A172 (cell line): ENCODE results near the gene NPIPB8. TPM values are rescaled to one million over a fixed set of nuclear protein-coding genes. Genes with fewer than 3 reads are reported as not detected.
"Not testable (repeated sequence)": the region's sequence is repeated elsewhere in the genome, so short reads cannot be mapped to it uniquely, and the experiment has no call there.

Source experiments
- DNase-seq: peaks from one replicate; pipeline ENCODE4 v3.0.0-alpha.2; 2015; ENCODE audit warnings: low spot score
- total RNA-seq: library from RNA; depleted of rRNA; stranded (reverse); fragments of >200 nt; shearing (Covaris generic); gene quantifications from 2 replicates; pipeline ENCODE4 v1.2.3, GENCODE V29; 2014; rRNA removed

The NPIPB8 gene
- total RNA-seq, 1 experiment from 2014 or later = not detected

- no peak for DNase-seq
Measured at GRCh38 chr16:28623172-28623711, 14.6 kb upstream of the NPIPB8 start.

- not testable (repeated sequence) for DNase-seq
Measured at GRCh38 chr16:28630905-28631304, 7.0 kb upstream of the NPIPB8 start.

- peak; percentile 93 for DNase-seq
Measured at GRCh38 chr16:28636093-28636823, 1.6 kb upstream of the NPIPB8 start.

GRCh38 chr16:28638359-28638758 lies 494 bp downstream of the NPIPB8 start:
- DNase-seq = not testable (repeated sequence)

- DNase-seq = not testable (repeated sequence)
Measured at GRCh38 chr16:28639959-28640358, 2.1 kb downstream of the NPIPB8 start.

GRCh38 chr16:28666264-28666663 lies 28.4 kb downstream of the NPIPB8 start:
- DNase-seq = not testable (repeated sequence)

- DNase-seq = not testable (repeated sequence)
Measured at GRCh38 chr16:28667480-28667879, 29.6 kb downstream of the NPIPB8 start.

- not testable (repeated sequence) for DNase-seq
Measured at GRCh38 chr16:28668199-28668598, 30.3 kb downstream of the NPIPB8 start.

GRCh38 chr16:28688327-28688952 lies 50.6 kb downstream of the NPIPB8 start:
- not testable (repeated sequence) for DNase-seq

- DNase-seq = not testable (repeated sequence)
Measured at GRCh38 chr16:28689425-28689824, 51.6 kb downstream of the NPIPB8 start.

GRCh38 chr16:28691722-28692121 lies 53.9 kb downstream of the NPIPB8 start:
- DNase-seq = not testable (repeated sequence)

- not testable (repeated sequence) for DNase-seq
Measured at GRCh38 chr16:28693257-28693950, 55.5 kb downstream of the NPIPB8 start.

- DNase-seq = not testable (repeated sequence)
Measured at GRCh38 chr16:28699792-28700191, 61.9 kb downstream of the NPIPB8 start.

GRCh38 chr16:28700349-28700748 lies 62.5 kb downstream of the NPIPB8 start:
- not testable (repeated sequence) for DNase-seq

- not testable (repeated sequence) for DNase-seq
Measured at GRCh38 chr16:28701384-28701783, 63.5 kb downstream of the NPIPB8 start.

- not testable (repeated sequence) for DNase-seq
Measured at GRCh38 chr16:28704246-28704645, 66.4 kb downstream of the NPIPB8 start.

Other genes starting within 250 kb of the NPIPB8 start
- gene EIF3CL, start 234.2 kb upstream of the NPIPB8 start, total RNA-seq = 28.3 and 70.4 TPM in 2 replicates
- gene NPIPB7, start 165.7 kb upstream of the NPIPB8 start, total RNA-seq = not detected in 2 replicates
- gene CLN3, start 146.0 kb upstream of the NPIPB8 start, total RNA-seq = 23.7 and 27.0 TPM in 2 replicates
- gene APOBR, start 143.4 kb upstream of the NPIPB8 start, total RNA-seq = not detected in 2 replicates
- not detected in 2 replicates for gene IL27, start 131.2 kb upstream of the NPIPB8 start, total RNA-seq
- gene NUPR1, start 99.1 kb upstream of the NPIPB8 start, total RNA-seq = 12.8 and 72.5 TPM in 2 replicates
- 24.3 and 26.7 TPM in 2 replicates for gene SGF29, start 84.1 kb upstream of the NPIPB8 start, total RNA-seq
- gene SULT1A2, start 41.0 kb upstream of the NPIPB8 start, total RNA-seq = 0.17 and 0.21 TPM in 2 replicates
- gene SULT1A1, start 28.0 kb upstream of the NPIPB8 start, total RNA-seq = 94.4 and 111 TPM in 2 replicates
- 84.7 and 109 TPM in 2 replicates for gene EIF3C, start 73.4 kb downstream of the NPIPB8 start, total RNA-seq
- 0.83 TPM in 1 of 2 replicates, not detected in the other for gene NPIPB9, start 113.7 kb downstream of the NPIPB8 start, total RNA-seq
- 39.4 and 40.0 TPM in 2 replicates for gene ATXN2L, start 184.9 kb downstream of the NPIPB8 start, total RNA-seq
- gene TUFM, start 208.3 kb downstream of the NPIPB8 start, total RNA-seq = 197 and 225 TPM in 2 replicates
- 17.1 and 19.3 TPM in 2 replicates for gene SH2B1, start 225.8 kb downstream of the NPIPB8 start, total RNA-seq
- 0.14 and 1.1 TPM in 2 replicates for gene ATP2A1, start 240.4 kb downstream of the NPIPB8 start, total RNA-seq